Mammary epithelial cell (primary cell): Measurements from ENCODE around the gene ARRDC1.

Experiments used
- CTCF ChIP-seq, 2 donors: IDR thresholded peaks in 1 of 2; conservative IDR thresholded peaks in 1 of 2; 2 replicates each; pipeline ENCODE4 v1.5.1; 2011 to 2012; ENCODE audit warnings: inconsistent platforms in 2 of 2, low read length in 2 of 2, mild to moderate bottlenecking in 2 of 2, control low read depth in 1 of 2, low read depth in 1 of 2; ENCODE audit not compliant: insufficient read depth in 1 of 2; ENCODE audit errors: extremely low read depth in 1 of 2
- EZH2 ChIP-seq: IDR thresholded peaks from 2 replicates; pipeline ENCODE4 v1.6.1; 2012; ENCODE audit warnings: low read length, inconsistent platforms, borderline replicate concordance

DNA sequence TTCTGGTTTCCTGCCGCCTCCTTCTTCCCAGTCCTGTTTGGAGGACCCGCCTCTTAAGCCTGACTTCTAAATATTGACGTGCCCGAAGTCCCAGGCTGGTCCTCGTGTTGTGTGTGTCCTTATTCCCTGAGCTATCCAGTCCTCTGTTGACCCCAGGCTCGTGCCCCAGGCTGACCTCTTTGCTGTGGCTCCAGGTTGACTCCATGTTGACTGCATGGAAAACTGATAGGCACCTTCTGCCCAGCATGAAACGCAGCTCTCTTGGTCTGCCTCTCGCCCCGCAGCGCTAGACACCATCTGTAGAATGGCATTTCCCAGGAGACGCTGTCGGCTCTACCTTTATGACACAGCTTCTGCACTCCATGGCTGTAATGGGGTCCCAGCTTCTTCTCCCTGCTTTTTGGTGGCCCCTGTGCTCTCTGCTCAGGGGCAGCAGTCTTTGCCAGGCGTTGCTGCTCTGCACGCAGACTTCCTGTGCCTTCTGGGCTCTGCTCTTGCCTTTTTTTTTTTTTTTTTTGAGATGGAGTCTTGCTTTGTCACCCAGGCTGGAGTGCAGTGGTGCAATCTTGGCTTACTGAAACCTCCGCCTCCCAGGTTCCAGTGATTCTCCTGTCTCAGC, 41.7 kb downstream of the ARRDC1 start:
- no peak for TF ChIP-seq CTCF (conservative IDR thresholded peaks at IDR 0.05 in 1 of 2, IDR thresholded peaks at IDR 0.05 in 1 of 2; ENCODE audit: extremely low read depth in 1 of 2, insufficient read depth in 1 of 2, low read depth in 1 of 2, low read length in 2 of 2)
- no peak for TF ChIP-seq EZH2
